Stimulated activated CD4-positive, alpha-beta T cell treated with anti-CD3 and anti-CD28 coated beads, Interleukin-12 subunit alpha, Interleukin-12 subunit beta, amount 100 ng/mL, for 4 hours (primary cell): ENCODE results near the gene ADCY3.

ENCODE experiments used
- DNase-seq: peaks from one replicate; pipeline ENCODE4 v3.0.0-alpha.2; 2020

The ADCY3 gene

DNA sequence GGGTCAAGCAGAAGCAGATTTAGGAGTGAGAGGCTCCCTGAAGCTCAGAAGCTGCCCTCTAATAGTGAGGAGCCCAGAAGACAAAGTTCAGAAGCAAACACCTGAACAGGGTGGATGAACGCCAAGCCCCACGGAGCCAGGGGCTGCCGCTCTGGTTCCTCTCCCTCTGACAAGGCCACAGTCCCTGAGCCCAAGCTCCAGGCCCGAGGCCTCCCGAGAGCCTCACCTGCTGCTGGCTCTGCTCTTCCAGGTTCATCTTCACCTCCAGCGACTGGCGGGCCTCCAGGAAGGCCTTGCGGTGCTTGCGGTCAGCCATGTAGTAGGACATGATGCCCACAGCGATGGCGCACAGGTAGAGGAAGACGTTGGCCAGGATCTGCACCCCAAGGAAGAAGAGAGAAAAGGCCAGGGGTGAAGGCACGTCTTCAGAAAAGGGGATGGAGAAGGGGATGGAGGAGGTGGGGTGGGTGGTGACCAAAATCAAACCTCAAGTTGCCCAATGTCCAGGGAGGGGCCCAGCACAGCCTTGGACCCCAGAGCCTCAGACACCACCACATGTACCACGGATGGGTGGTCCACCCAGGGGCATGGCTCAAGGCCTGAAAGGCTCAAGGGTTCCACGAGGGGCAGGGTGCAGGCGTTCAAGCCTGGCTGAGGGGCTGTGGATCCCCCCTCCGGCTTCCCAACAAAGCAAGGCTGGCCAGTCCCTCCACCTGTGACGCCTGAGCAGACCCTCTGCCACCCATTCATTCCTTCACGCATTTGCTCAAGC lies 47.5 kb downstream of the ADCY3 start:
- no peak for DNase-seq

- no peak for DNase-seq
Measured at GRCh38 chr2:24871852-24872333, 48.1 kb downstream of the ADCY3 start.

- no peak for DNase-seq
Measured at GRCh38 chr2:24870891-24871705, 48.9 kb downstream of the ADCY3 start.

- DNase-seq = no peak
Measured at GRCh38 chr2:24870440-24870839, 49.6 kb downstream of the ADCY3 start.

DNA sequence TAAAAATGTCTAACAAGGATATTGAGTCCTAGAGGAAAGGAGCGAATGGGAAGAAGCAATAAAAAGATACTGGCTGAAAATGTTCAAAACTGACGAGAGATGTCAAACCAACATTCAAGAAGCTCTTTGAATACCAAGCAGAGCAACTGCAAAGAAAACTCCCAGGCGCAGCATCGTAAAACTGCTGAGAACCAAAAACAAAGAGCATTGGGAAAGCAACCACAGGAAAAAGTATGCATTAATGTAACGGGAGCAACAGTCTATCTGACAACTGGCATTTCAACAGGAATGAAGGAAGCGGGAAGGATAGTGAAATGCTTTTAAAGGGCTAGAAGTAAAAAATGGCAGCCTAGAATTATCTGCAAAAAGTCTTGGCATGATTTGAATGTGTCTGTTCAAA lies 53.1 kb downstream of the ADCY3 start:
- no peak for DNase-seq

GRCh38 chr2:24863641-24864040 lies 56.4 kb downstream of the ADCY3 start:
- no peak for DNase-seq

GRCh38 chr2:24861500-24861899 lies 58.5 kb downstream of the ADCY3 start:
- no peak for DNase-seq

GRCh38 chr2:24860631-24861030 lies 59.4 kb downstream of the ADCY3 start:
- DNase-seq = no peak

- no peak for DNase-seq
Measured at GRCh38 chr2:24859968-24860600, 60.0 kb downstream of the ADCY3 start.

- no peak for DNase-seq
Measured at GRCh38 chr2:24858996-24859395, 61.0 kb downstream of the ADCY3 start.

- DNase-seq = no peak
Measured at GRCh38 chr2:24857746-24858145, 62.3 kb downstream of the ADCY3 start.

GRCh38 chr2:24856791-24857211 lies 63.2 kb downstream of the ADCY3 start:
- DNase-seq = no peak

- DNase-seq = no peak
Measured at GRCh38 chr2:24855726-24856125, 64.3 kb downstream of the ADCY3 start.

- no peak for DNase-seq
Measured at GRCh38 chr2:24855022-24855622, 64.9 kb downstream of the ADCY3 start.

- DNase-seq = no peak
Measured at GRCh38 chr2:24853996-24854395, 66.0 kb downstream of the ADCY3 start.

DNA sequence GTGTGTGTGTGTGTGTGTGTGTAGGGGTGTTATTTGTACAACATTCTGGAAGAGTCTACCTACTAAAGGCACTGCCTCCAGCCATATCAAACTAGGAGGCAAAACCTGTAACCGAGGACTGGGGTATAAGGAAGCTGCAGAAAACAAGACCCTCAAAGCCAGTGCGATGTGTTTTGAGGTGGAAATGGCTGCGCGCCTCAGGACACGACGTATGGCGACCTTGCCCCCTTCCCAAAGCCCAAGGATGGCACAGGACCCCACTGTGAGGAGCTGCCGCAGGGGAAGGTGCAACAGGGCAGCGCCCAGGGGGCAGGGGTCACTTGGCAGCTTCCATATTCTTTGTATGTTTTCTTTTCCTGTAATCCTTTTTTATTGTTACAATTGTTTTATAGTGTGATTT lies 67.0 kb downstream of the ADCY3 start:
- no peak for DNase-seq

DNA sequence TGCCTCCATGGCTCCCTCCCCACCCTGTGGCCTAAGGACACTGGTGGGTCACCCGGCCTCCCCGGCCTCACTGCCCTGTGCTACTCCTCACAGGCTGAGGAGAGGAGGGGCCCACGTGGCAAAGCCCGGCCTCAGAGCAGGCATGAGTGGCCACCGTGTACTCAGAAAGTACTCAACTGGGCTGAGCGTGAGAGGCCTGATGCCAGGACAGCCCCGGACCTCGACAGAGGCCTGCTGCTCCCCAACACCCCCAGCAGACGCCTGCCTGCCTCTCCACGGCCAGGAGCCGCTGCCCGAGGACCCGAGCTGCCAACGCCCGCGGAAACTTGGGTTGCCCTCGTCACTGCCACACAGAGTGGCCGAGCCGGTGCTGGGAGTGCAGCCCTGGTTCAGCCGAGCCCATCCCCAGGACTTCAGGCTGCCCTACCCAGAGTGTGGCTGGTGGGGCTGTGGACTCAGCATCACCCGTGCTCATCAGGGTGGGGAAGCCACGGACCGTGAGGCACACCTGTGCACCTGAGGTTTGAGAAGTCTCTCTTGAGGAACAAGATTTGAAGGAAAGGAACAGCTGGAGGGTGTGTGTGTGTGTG lies 67.5 kb downstream of the ADCY3 start:
- no peak for DNase-seq

- DNase-seq = no peak
Measured at GRCh38 chr2:24852026-24852425, 68.0 kb downstream of the ADCY3 start.

GRCh38 chr2:24850944-24851343 lies 69.1 kb downstream of the ADCY3 start:
- DNase-seq = no peak

- DNase-seq = no peak
Measured at GRCh38 chr2:24845691-24846090, 74.3 kb downstream of the ADCY3 start.

DNA sequence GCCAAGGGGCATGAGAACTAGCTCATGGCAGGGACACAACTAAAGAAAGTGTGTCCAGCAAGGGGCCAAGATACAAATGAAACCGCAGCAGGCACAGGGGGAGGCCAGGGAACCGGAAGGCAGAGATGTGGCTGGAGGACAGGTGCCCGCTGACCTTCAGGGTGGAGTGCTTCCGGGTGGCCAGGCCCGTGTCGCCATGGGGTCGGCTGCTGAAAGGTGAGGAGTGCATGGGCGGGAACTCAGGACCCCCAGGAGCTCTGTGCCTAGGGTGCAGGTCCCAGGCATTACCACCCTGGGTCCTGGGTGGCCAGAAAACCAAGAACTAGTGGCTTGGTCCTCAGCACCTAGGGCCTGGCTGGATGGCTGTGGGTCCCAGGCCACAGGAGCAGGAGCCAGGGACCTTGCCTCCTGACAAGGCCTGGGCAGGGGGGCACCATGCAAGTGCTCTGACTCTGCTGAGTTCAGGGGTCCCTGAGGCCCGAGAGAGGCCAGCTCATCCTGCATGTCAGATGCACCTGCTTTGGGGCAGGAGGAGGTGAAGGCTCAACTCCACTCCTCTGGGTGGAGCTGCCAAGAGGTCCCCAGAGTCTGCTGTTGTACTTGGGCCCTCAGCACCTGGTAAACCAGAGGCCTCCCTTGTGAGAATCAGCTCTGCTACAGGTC lies 75.9 kb downstream of the ADCY3 start:
- DNase-seq = no peak

DNA sequence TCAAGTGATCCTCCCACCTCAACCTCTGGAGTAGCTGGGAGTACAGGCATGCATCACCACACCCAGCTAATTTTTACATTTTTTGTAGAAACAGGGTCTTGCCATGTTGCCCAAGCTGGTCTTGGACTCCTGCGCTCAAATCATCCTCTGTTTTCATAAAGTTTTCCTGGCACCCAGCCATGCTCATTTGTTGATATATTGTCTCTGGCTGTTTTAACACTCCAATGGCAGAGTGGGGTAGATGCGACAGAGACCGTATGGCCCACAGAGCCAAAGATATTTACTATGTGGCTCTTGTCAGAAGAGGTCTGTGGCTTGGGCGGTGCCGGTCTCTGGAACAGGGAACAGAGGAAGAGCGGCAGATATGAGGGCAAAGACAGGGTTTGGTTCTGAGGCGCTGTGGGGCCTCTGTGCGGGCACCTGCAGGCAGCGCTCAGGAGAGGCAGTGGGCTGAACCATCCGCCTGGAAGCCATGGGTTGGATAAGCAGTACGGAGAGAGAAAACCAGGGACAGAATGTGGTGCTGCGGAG lies 76.6 kb downstream of the ADCY3 start:
- DNase-seq = no peak
